ES-I3 (cell line): ENCODE measurements around the gene CRYBG2.
"Not testable (repeated sequence)": the region's sequence is repeated elsewhere in the genome, so short reads cannot be mapped to it uniquely, and the experiment has no call there.

Source experiments
- H3K36me3 ChIP-seq: 2 replicates; pipeline ENCODE4 v1.6.1; 2013; ENCODE audit warnings: mild to moderate bottlenecking, low read length, control low read depth, moderate library complexity; ENCODE audit not compliant: insufficient read depth
- H3K4me1 ChIP-seq: 2 replicates; pipeline ENCODE4 v1.6.1; 2013; ENCODE audit warnings: mild to moderate bottlenecking, control low read depth, low read length; ENCODE audit not compliant: insufficient read depth
- H3K9ac ChIP-seq: 2 replicates; pipeline ENCODE4 v1.6.1; 2013; ENCODE audit warnings: low read depth, mild to moderate bottlenecking, low read length, moderate library complexity
- H3K9me3 ChIP-seq: 2 replicates; pipeline ENCODE4 v1.6.1; 2013; ENCODE audit warnings: mild to moderate bottlenecking, low read length, moderate library complexity; ENCODE audit not compliant: control insufficient read depth, insufficient read depth

Gene CRYBG2

GRCh38 chr1:26328597-26328996, 25.3 kb downstream of the CRYBG2 start:
- H3K9me3 ChIP-seq, result no peaks in the 10 kb centered on the region
- no peak overlapping the region for H3K9ac ChIP-seq
- H3K4me1 ChIP-seq, result peaks cover 5% of the 10 kb centered on the region; the same call in 1 of the 2 replicates
- peaks cover 4% of the 10 kb centered on the region; the same call in 1 of the 2 replicates for H3K36me3 ChIP-seq

GRCh38 chr1:26327956-26328362, 26.0 kb downstream of the CRYBG2 start:
- H3K4me1 ChIP-seq, result peaks cover 5% of the 10 kb centered on the region; the same call in 1 of the 2 replicates
- no peak overlapping the region for H3K9ac ChIP-seq
- peaks cover 4% of the 10 kb centered on the region; the same call in 1 of the 2 replicates for H3K36me3 ChIP-seq
- H3K9me3 ChIP-seq, result no peaks in the 10 kb centered on the region

DNA sequence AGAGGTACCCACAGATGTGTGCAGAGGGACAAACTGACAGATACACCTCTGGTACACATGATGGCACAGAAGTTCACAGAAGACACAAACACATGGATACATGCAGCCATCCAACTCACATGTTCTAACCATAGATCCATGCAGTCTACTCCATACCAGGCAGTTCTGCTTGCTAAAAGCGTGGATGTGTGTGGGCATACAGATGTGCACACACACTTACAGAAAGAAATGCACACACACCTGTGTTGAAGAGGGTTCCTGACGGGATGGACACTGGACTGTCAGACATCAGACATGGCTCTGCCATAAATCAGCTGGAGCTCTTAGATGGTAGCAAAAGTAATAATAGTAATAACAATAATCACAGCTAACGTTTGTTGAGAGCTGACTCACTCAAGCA, 29.4 kb downstream of the CRYBG2 start:
- H3K36me3 ChIP-seq, result peaks cover 6% of the 10 kb centered on the region; the same call in 1 of the 2 replicates
- H3K4me1 ChIP-seq, result peaks cover 5% of the 10 kb centered on the region; the same call in 1 of the 2 replicates
- no peak overlapping the region for H3K9ac ChIP-seq
- H3K9me3 ChIP-seq, result no peaks in the 10 kb centered on the region

DNA sequence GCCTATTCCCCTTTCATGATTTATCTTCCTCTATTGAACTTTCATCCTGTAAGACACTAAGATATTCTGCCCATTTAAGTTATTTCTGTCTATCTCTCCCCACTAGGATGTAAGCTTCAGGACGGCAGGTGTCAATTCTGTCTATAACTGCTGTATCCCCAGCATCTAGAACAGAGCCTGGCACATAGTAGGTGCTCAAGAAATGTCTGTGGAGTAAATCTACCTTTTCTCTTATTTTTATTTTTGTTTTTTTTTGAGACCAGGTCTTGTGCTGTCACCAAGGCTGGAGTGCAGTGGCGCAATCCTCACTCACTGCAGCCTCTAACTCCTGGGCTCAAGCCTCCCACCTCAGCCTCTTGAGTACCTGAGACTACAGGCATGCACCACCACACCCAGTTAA, 30.5 kb downstream of the CRYBG2 start:
- H3K36me3 ChIP-seq, result peaks cover 6% of the 10 kb centered on the region; the same call in 1 of the 2 replicates
- no peak overlapping the region for H3K9ac ChIP-seq
- no peaks in the 10 kb centered on the region for H3K9me3 ChIP-seq
- peaks cover 7% of the 10 kb centered on the region; the same call in 1 of the 2 replicates for H3K4me1 ChIP-seq

DNA sequence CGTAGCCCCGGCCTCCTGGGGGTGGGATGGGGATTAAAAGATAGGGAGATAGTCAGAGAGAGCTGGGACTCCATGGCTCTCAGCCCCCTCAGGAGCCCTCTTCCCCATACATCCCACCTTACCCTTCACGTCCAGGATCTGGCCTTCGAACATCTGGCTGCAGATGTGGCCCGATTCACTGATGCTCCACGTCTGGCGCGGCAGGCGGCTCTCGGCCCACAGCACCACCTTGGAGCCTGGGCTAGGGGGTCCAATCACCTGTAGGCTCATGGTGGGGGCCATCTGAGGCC, 31.9 kb downstream of the CRYBG2 start:
- H3K9ac ChIP-seq, result no peak overlapping the region
- peaks cover 16% of the 10 kb centered on the region for H3K4me1 ChIP-seq
- no peaks in the 10 kb centered on the region for H3K9me3 ChIP-seq
- H3K36me3 ChIP-seq, result peaks cover 6% of the 10 kb centered on the region; the same call in 1 of the 2 replicates

- H3K9ac ChIP-seq, result no peak overlapping the region
- peaks cover 16% of the 10 kb centered on the region for H3K4me1 ChIP-seq
- H3K36me3 ChIP-seq, result peaks cover 6% of the 10 kb centered on the region; the same call in 1 of the 2 replicates
- H3K9me3 ChIP-seq, result no peaks in the 10 kb centered on the region
Observed at GRCh38 chr1:26321315-26322041, 32.5 kb downstream of the CRYBG2 start.

GRCh38 chr1:26320896-26321295, 33.0 kb downstream of the CRYBG2 start:
- peaks cover 18% of the 10 kb centered on the region for H3K4me1 ChIP-seq
- H3K9ac ChIP-seq, result no peak overlapping the region
- H3K36me3 ChIP-seq, result peaks cover 6% of the 10 kb centered on the region; the same call in 1 of the 2 replicates
- no peaks in the 10 kb centered on the region for H3K9me3 ChIP-seq

DNA sequence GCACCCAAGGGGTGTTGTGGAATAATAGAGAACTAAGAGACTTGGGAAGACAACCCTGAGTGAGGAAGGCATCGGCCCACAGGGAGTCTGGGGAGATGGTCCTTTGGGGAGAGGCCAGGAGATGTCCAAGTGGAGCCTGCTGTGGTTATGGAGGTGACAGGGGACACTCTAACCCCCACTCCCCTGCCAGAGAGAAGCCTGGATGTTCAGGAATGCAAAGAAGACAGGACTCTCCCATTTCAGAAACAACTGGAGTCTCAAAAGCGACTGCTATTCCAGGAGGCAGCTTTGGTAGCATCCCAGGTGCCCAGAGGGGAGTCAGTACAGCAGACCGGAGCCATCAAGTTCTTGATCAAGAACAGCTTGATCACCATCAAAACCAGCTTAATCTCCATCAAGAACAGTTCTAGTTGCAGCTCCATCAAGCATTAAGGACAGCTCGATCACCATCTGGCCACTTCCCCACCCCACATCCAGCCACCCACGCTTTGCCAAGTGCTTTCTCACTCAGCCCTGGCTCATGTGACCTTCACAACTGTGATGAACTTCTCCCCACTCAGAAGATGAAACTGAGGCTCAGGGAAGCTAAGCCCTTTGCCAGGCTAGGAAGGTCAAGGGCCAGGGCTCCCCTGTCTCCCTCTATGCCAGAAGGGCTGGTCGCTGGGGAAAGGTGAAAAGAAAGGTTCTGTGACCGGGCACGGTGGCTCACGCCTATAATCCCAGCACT, 35.4 kb downstream of the CRYBG2 start:
- Histone ChIP-seq H3K36me3 (peaks cover 3% of the 10 kb centered on the region; the same call in 1 of the 2 replicates), H3K9me3 (no peaks in the 10 kb centered on the region), H3K9ac (no peak overlapping the region), H3K4me1 (peaks cover 27% of the 10 kb centered on the region)

DNA sequence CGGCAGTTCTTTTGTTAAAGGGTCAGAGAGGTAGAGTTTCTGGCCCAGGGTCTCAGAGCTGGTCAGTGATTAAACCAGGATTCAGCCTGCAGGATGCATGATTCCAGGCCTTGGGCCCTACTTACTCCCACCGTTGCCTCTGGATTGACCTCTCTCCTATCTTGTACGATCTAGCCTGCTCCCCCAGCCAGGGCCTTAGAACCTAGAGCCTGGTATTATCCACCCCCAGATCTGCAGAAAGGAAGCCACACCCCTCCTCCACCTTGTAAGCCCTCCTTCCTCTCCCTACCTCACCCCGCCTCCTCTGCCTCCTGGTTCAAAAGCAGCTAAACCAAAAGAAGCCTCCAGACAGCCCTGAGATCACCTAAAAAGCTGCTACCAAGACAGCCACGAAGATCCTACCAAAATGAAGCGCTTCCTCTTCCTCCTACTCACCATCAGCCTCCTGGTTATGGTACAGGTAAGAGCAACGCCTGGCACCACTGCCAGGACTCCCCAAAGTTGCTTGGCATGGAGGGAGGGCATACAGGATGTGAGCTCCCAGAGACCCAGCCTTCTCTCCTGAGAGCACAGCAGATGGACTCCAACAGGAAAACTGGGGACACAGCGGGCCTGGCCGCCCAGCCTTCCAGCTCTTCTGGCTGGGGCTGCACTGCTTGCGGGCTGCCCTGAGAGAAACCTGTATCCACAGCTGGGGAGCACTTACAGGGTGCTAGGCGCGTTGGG, 36.2 kb downstream of the CRYBG2 start, which contains the start of gene CD52:
CD52 (plus strand) TSS at position 347 of the 726 bp plus-strand sequence; CDS start at position 407, 60 bp downstream.
- peaks cover 3% of the 10 kb centered on the region; the same call in 1 of the 2 replicates for H3K36me3 ChIP-seq
- H3K4me1 ChIP-seq, result peaks cover 27% of the 10 kb centered on the region
- 0 out of 2 replicates have a peak within 1 kb of the TSS, but pooled peaks have one; percentile 14 for H3K9ac ChIP-seq
- H3K9me3 ChIP-seq, result no peaks in the 10 kb centered on the region

DNA sequence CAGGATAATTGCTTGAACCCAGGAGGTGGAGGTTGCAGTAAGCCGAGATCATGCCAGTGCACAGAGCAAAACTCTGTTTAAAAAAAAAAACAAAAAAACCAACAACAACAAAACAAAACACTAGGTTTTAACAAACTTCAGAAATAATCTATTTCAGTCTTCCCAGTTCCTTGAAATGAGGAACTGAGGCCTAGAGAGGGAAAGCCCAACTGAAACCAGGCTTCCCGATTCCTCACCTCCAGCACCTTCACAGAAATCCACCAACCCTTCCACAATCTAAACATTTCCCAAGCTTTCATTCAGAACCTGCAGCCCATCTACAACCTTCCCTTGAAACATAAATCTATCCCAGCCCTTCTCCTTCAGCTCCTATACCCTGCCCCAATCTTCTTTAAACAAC, 36.8 kb downstream of the CRYBG2 start:
- no peaks in the 10 kb centered on the region for H3K9me3 ChIP-seq
- H3K36me3 ChIP-seq, result no peaks in the 10 kb centered on the region
- H3K4me1 ChIP-seq, result peaks cover 27% of the 10 kb centered on the region
- no peak overlapping the region for H3K9ac ChIP-seq

GRCh38 chr1:26315874-26316850, 37.8 kb downstream of the CRYBG2 start:
- no peaks in the 10 kb centered on the region for H3K36me3 ChIP-seq
- no peak overlapping the region for H3K9ac ChIP-seq
- peaks cover 27% of the 10 kb centered on the region for H3K4me1 ChIP-seq
- H3K9me3 ChIP-seq, result no peaks in the 10 kb centered on the region

- H3K9ac ChIP-seq, result no peak overlapping the region
- peaks cover 27% of the 10 kb centered on the region for H3K4me1 ChIP-seq
- no peaks in the 10 kb centered on the region for H3K9me3 ChIP-seq
- no peaks in the 10 kb centered on the region for H3K36me3 ChIP-seq
Observed at GRCh38 chr1:26314501-26314900, 39.4 kb downstream of the CRYBG2 start.

DNA sequence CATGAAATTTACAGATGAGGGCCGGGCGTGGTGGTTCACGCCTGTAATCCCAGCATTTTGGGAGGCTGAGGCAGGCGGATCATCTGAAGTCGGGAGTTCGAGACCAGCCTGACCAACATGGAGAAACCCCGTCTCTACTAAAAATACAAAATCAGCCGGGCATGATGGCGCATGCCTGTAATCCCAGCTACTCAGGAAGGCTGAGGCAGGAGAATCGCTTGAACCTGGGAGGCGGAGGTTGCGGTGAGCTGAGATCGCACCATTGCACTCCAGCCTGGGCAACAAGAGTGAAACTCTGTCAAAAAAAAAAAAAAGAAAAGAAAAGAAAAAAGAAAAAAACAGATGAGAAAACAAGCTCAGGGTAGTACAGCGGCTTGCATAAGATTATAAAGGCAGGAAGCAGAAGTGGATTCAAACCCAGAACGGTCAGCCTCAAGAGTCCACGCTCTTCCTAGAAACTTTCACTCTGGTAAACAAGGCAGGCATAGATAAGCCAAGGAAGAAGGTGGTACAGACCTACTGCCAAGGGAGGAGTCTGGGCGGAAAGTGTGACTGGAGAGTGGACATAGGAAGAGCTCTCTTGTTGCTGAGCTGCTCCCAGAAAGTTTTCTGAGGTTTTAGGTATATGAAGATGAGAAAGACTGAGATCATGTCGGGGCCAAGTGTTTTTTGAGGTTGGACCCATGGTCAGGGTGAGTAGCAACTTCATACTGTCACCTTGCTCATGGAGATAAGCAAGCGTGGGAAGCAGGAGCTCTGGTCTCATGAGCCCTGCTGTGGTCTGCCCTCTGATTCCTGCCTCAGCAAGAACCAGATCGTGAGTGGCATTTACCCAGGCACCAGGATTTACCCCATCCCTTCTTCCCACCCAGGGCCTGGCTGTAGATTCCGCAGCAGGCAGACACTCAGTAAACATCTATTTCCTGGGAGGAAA, 45.7 kb downstream of the CRYBG2 start:
- H3K4me1 ChIP-seq, H3K9ac ChIP-seq, H3K9me3 ChIP-seq, H3K36me3 ChIP-seq: not testable (repeated sequence)
